Measurements from ENCODE around the gene TSPAN9.

TSPAN9 gene, protein sequence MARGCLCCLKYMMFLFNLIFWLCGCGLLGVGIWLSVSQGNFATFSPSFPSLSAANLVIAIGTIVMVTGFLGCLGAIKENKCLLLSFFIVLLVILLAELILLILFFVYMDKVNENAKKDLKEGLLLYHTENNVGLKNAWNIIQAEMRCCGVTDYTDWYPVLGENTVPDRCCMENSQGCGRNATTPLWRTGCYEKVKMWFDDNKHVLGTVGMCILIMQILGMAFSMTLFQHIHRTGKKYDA

DNA sequence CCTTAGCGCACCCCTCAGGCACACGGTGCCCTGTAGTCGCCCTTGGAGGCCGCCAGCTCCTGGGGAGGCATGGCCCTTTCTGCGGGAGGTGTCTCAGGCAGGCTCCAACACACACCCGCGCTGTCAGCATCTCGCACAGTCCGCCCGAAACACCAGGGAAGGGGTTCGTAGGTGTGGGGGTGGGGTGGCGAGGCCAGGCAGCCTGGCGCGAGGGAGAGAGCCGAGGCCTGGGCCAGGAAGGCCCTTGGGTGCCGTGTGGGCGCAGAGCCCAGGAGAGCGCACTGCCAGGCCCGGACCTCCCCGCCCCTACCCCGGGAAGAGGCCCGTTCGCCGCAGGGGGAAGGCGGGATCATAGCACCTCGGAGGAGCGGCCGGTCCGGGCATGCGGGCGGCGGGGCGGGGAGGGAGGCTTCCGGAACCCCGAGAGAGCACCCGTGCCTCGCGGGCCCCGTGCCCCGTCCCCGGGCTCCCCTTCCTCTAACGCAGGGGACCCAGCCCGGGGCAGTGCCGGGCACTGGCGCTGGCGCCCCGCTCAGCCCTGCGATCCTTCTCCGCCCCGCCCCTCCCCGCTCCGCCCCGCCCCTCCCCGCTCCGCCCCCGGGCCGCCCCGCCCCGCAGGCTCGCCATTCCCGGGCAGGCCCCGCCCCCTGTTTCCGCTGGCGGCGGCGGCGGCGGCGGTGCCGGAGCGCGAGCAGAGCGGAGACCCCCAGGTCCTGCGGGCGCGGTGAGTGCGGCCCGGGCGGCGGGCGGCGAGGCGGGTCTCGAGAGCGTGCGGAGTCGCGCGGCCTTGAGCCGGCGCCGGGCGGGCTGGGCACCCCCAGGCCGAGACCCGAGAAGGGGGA lies at the start of gene TSPAN9:
TSPAN9 (plus strand) TSS at position 650 of the 842 bp plus-strand sequence. CDS start 123,815 bp downstream, outside the sequence.
- peak; percentile 46 to 77 for DNase-seq

DNA sequence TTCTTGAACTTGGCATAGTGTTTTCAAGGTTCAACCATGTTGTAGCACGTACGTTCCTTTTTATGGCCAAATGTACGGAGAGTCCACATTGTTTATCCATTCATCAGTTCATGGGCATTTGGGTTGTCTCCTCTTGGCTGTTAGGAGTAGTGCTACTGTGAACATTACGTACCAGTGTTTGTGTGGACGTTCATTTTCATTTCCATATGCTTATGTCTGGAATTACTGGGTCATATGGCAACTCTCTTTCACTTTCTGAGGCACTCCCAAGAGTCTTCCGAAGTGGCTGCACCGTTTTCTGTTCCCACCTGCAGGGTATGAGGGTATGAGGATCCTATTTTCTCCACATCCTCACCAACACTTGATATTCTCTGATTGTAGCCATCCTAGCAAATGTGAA lies 49.1 kb upstream of the TSPAN9 start:
- DNase-seq: no peak

DNA sequence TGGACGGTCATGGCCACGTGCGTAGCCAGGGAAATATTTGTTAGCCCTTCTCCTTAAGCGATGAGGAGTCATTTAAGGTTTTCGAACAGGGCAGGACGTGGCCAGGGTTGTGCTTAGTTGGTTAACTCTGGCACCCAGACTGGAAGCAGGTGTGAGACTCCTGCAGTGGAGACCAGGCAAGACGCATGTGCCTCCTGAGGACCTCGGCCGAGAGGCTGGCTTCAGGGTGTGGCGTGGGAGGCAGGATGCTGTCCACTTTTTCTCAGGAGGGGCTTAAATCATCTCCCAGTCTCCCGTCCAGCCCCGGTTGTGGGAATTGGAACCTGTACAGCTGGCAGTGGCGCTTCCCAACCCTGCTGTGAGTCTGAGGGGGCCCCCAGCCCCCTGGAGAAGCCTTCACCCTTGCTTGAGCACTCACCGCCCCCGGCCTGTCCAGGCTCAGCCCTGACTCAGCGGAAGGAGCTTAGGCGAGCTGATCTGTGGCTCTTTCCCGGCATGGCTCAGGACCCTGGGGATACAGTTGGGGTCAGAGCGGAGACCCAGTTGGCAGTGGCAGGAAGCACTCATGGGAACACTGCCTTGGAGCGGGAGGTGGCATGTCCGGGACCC lies 46.3 kb upstream of the TSPAN9 start:
- DNase-seq: no peak

DNA sequence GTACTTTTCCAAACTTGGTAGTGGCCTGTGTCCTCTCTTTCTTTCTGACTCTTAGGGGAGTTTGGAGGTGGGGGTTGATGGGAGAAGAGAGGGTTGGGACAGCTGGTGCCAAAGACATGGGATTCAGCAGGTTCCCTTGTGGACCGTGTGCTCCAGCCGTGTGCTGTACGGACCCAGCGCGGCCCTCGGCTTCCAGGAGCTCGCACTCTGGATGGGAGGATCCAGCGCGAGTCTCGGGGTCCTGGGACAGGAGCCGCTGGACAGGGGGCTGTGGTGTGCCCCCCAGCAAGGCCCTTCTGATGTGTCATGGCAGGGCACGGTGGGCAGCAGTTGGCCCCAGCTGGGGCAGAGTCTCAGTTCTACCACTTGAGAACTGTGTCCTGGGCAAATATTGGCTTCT lies 45.0 kb upstream of the TSPAN9 start:
- no peak for DNase-seq

DNA sequence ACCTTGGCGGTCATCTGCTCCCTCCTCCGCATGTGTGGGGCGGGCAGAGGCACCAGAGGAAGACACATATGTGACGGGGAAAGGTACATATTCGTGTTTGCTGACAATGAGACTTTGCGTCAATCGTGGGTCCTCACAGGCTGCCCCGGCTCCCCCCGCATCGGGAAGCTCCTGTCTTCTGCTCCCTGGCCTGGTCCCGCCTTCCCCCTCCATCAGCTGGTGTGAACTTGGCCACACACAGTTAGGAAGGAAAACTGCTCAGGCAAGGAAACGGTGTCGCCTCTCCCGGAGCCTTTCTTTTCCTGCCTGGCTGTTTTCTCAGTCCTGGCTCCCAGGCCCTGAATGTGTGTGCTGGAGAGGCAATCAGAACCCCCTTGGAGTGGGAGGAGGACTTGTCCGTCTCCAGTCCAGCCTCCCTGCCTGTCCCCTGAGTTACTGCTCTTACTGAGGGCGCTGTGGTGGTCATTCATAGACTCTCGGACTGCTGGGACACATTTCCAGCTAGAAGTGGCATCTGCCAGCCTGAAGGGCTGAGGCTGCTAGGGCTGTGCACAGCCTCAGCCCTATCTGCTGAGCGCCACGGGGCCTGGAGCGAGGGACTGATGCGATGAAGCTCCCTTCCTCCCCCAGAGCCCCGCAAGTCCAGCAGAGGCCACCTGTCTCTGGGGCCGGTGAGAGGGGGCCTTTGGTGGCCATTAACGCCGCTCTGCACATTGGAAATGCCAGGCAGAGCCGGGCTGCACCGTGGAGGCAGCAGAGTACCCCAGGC lies 44.2 kb upstream of the TSPAN9 start:
- no peak for DNase-seq

DNA sequence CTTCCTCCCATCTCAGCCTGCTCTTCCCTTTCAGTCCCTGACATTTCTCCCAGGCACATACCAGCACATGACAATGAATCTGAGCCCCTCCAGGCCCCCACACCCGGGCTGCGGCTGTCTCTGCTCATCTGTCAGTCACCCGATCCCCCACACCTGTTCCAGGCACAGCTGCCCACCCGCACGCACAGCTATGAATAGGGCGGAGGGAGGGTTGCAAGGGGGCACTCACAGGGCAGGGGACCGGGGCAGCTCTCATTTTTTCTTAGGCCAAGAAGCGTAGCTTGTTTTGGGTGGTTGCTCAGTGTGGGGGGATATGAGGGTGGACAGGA lies 43.7 kb upstream of the TSPAN9 start:
- no peak for DNase-seq

DNA sequence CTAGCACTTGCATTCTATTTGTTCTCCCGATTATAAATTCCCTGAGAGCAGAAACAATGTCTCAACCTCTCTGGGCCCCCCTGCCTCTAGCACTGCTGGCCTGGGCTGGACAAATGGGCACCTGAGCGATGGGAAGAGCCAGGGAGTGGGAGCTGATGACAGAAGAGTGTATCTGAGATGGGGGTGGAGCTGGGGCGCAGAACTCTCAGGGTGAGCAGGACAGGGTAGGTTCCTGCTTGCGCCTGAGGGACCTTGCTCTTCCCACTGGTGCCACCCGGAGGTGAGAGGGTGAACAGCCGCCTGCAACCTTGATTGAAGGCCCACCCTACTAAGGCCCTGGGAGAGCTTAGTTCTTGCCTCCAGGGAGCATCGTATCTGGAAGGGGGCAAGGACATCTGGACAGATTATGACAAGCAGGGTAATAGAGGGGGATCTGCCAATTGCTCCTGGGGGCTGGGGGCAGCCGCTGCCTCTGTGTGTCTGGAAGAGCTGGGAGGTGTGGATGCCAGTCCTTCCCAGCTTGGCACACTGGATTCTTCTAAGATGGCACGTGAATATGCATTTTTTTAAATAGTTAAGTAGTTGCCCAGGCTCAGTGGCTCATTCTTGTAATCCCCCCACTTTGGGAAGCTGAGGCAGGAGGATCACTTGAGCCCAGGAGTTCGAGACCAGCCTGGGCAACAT lies 43.0 kb upstream of the TSPAN9 start:
- DNase-seq: peak in 1 of 2 experiments; percentile 24

DNA sequence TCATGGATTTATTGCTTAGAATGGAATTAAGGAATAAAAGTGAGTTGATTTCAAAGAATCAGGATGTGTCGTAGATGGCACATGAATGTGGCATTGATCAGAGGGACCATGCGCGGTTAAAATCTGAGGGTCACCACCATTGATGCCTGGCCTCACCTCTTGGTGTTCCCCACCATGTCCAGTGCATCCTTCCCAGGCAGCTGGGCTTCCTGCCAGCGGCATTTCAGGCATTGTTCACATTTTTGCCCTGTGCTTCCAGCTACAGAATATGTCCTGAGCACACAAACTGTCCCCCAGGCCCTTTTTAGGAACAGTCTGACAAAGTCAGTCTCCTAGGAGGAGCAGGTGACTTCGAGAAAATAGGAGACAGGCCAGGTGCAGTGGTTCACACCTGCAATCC lies 42.0 kb upstream of the TSPAN9 start:
- no peak for DNase-seq

DNA sequence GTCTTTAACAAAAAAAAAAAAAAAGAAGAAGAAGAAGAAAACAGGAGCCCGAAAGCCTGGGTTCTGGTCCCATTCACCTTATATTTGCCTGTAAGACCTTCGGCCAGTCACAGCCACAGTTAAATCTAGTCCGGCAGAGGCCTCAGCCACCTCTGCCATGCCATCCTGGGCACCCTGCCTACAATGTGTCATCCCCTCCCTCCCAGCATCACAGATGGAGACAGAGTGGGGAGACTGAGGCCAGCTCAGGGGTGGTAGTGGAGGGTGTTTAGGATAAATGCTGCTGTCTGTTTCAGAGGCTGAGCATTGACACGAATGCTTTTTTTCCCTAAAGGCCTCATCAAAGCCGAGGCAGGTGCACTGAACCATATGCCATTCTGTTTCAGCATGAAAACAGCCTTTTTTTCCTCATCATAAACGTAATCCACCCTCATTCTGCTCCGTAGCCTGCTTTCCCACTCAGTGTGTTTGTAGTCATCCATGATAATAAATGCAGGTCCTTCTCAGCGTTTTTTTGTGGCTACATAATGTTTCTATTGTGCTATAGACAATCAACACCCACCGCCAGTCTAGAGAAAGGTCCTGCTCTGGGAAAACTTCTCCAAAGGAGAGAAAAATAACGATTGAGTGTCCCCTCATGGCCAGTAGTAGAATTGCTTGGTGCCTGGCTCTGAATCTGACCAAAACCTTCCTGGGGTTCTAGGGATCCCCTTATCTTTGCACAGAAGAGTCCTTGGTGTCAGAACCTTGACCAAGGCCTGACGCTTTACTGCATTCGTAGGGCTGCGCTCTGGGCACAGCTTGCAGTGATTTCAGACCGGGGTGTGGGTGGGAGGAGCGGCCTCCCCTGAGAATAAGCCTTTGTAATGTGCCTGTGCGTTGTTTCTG lies 41.1 kb upstream of the TSPAN9 start:
- no peak for DNase-seq

DNA sequence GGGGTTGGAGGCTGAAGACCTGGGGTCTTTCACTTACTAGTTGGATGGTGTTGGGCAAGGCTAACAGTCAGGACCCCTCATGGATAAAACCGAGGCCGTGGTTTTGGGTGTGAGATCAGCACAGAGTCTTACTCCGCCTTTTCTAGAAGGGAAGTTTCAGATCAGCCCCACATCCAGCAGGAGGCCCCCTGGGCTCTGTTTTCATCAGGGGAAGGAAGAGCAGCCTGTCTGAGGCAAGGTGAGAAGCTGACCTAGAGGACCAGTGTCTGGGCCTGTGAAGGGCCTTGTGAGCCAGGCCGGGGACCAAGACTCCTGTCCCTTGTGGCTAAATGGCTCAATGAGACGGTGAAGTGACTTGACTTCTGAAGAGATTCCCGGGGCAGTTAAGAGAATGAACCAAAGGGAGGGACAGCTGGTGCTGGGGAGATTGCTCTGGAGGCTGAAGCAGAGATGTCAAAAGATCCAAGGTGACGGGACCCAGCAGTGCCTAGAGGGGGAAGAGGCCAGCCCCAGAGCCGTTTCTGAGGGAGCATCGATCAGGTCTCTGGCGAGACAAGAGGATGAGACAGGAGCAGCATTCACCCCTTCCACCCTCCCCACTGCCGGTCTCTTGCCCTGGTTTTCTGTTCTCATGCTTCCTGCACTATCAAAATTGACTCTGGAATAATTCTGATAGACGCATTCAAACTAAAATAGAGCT lies 40.1 kb upstream of the TSPAN9 start:
- DNase-seq: no peak

DNA sequence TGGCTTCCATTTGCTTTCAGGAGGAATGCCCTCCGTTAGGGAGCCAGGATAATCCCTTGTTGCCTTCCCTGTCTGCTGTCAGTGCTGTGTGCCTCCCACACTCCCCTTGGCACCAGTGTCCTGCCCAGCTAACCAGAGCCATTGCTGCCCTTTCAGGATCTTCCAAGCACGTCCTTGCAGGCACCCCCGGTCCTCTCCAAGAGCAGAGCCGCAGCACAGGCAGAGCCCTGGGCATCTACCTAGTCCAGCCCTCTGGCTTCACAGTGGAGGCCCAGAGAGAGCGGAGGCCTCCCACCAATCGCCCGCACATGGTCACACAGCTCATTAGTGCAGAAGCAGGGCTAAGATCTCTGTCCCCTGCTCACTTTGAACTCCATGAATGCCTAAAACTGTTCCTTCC lies 39.0 kb upstream of the TSPAN9 start:
- DNase-seq: no peak

DNA sequence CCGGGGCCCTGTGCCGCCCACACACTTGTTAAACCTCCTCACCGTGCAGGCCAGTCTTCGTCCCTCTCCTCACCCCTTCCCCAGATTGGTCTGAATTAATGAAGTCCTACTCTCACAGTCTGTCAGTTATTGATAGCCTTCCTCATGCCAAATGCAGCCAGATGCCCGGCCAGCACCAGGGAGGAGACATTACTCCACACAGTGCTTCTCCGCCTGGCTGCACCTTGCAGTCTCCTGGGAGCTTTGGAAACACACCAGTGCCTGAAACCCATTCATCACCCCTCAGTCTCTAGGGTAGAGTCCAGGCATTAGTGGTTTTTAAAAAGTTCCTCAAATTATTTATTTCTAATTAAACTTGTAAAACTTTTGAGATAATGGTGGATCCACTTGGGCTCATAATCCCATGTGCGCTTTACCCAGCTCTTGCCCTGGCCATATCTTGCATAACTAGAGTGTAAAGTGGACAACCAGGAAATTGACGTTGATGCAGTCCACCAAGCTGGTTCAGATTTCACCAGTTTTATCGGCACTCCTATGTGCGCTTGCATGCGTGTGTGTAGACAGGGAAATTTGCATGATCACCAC lies 38.2 kb upstream of the TSPAN9 start:
- no peak for DNase-seq

DNA sequence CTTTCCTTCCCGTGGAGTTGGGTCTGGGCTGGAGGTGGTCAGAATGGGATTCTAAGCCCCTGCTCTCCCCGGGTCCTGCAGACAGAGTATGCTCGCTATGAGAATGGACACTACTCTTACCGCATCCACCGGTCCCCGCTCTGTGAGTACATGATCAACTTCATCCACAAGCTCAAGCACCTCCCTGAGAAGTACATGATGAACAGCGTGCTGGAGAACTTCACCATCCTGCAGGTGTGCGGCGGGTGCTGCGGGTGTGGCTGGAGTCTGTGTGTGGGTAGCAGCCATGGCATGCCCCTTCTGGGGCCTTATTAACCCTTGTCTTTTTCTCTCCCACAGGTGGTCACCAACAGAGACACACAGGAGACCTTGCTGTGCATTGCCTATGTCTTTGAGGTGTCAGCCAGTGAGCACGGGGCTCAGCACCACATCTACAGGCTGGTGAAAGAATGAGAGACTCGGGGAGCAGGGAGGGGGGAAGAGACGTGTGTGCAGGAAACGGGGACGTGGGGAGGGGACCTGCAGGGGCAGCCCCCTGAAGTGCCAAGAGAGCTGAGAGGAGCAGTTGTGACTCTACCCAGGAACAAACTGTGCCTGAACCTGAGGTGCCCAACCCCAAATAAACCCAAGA lies 37.0 kb upstream of the TSPAN9 start:
- DNase-seq: no peak

DNA sequence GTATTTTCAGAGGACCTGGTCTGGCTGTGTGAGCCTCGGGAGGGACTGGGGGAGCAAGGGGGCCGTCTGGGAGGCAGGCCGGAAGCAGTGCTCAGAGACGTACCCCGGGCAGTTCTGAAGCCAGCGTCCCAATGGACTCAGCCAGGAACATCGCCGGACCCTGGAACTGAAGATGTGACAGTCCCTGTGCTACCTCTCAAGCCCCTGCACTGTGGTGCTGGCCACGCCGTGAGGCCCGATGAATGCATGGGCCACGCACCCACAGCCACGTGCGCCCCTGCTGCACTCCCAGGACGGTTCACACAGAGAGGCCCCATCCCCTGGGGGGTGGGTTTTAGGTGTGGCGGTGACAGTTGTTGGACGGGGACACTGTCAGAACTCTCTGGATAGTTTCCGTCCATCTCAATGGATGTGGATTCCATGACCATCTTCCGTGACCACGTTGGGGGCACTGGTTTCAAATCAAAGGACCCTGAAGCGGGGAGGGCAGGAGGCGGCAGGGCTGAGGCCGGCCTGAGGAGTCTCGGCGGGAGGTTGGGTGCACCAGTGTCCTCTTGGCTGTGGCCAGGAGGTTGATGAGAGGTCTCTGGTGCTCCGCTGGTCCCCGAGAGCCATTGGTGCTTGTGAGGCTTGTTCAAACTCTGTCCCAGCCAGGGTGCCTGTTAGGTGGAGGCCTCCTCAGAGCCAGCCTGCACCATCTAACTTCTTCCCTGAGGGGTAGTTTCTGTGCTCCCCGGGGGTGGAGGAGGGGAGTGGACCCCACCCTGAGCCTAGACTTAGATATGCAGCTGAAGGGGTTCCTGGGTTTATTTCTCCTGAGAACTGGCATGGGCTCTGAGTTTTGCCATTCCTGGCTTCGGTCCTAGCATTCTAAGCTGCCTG lies 36.3 kb upstream of the TSPAN9 start:
- no peak for DNase-seq

DNA sequence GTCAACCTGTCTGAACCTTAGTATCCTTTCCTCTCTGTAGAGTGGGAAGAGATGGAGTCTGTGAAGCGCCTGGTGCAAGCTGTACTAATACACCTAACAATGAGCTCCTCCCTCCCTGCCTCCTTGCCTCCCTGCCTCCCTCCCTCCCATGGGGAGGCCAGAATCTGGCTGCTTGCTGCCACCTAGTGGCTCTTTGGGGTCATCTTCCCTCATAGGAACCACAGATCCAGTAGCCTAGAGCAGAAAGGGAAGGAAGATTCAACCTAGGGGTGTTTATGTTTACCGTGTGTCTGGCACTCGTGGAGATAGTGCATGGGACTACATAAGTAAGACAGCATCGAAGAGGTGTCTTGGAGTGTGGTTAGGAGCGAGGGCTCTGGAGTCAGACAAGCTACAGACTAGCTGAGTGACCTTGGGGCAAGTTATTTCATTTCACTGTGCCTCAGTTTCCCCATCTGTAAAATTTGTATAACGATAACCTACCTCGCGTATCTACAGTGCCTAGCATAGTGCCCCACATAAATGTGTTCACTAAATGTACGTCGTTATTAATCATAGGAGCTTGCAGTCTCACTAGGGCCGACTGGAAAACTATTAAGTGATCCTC lies 35.5 kb upstream of the TSPAN9 start:
- peak; percentile 31 to 40 for DNase-seq

DNA sequence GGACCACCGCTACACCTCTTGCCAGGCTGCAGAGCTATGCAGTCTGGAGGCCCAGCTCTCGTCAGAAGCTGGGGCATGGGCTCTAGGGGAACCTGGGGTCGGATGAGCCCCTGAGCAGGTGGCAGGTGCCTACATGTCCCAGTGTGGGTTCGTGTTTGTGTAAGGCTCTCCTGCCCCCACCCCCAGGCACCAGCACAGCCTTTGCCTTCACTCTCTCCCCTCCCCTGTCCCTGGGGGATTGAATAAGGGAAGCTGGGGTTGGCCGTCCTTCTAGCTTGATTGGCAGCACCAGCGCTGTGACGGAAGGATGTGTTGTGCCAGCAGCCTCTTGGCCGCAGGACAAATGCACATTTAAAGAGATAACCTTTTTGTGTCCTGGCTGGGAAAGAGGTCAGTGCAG lies 34.8 kb upstream of the TSPAN9 start:
- DNase-seq: no peak

DNA sequence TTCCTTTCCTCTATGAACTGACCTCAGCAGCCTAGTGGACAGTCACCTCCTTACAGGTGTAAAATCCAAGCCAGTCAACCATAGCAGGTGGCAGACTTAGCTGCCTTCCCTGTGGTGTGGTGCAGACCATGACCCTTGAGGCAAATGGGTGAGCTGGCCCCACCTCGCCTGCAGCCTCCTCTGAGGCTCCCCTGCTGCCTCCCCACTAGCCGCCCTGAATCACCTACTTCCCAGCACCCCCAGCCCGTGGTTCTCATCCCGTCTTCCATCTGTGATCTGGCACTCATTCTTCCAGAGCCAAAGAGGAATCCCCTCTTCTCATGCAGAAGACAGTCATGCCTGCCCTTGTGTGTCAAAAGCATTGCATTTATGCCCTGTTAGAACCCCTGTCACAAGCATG lies 34.4 kb upstream of the TSPAN9 start:
- no peak for DNase-seq

DNA sequence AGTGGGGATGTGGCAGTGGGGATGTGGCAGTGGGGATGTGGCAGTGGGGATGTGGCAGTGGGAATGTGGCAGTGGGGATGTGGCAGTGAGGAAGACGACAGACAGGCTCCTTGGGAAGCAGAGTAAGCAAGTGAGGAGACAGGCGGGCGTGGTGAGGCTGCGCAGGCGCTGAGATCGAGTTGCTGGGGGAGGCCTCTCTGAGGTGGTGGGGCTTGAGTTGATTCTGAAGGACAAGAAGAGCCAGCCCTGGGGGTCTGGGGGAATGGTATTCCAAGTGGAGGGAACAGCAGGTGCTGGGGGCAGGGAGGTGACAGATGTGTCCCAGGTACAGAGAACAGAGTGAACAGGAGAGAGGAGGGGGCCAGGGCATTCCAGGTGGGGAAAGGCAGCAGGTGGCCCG lies 33.8 kb upstream of the TSPAN9 start:
- DNase-seq: no peak

DNA sequence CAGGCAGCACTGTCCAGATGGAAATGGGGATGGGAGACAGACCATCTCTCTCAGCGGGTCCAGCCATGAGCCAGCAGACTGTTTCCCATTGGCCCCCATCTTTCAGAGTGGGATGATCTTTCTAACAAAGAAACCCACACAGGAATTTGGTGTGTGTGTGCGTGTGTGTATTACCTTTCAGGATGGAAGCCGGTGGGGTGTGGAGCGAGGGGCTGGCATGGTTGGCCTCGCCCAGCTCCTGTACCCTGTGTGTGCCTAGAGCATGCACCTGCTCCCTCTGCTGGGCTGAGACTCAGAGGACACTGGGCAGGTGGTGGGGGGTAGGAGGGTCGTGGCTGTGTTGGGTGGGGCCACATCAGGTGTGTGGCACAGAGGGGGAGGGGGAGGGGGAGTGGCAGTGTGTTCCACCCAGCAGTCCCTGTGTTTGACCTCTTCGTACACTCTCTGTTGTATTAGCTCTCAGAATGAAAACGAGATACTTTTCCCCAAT lies 33.0 kb upstream of the TSPAN9 start:
- DNase-seq: no peak
